ENCODE measurements around the gene ZNF692. TPM values are rescaled to one million over a fixed set of nuclear protein-coding genes. Genes with fewer than 3 reads are reported as not detected.
A peak's percentile ranks its signal among the peaks of the same experiment; 100 is the strongest.

Gene ZNF692
- total and polyA plus RNA-seq, 4 donors, result 7.8 to 16.3 (median 10.4) TPM

GRCh38 chr1:248837781-248838356 is 21.0 kb downstream of the ZNF692 start, which contains the start of gene ZNF672:
TSS of gene ZNF672 (plus strand) at chr1:248838224. CDS start at chr1:248847275, 9,051 bp downstream.
- Histone ChIP-seq H3K9me3 (ENCODE audit: control insufficient read depth in 4 of 4, low read length in 3 of 4) (no peaks in the 10 kb centered on the region), H3K27ac (ENCODE audit: low read depth in 1 of 2, low read length in 2 of 2) (peak within 1 kb of the TSS; percentile 99 to 100), H3K4me3 (ENCODE audit: low read depth in 1 of 3, low read length in 3 of 3) (peak within 1 kb of the TSS; percentile 56 to 96 (median 78)), H3K4me1 (ENCODE audit: control insufficient read depth in 4 of 4, insufficient read depth in 4 of 4, low read length in 3 of 4) (peaks cover 7 to 19% (median 15%) of the 10 kb centered on the region in 4 donors), H3K36me3 (ENCODE audit: control insufficient read depth in 4 of 4, insufficient read depth in 3 of 4, low read depth in 1 of 4, low read length in 3 of 4) (no peaks in the 10 kb centered on the region), H3K9ac (ENCODE audit: low read depth in 1 of 2, low read length in 2 of 2) (peak within 1 kb of the TSS; percentile 48 to 82), H3K27me3 (ENCODE audit: control insufficient read depth in 4 of 4, insufficient read depth in 4 of 4, low read length in 3 of 4) (no peaks in the 10 kb centered on the region)
- under 1% methylated on average over 48 of the region's 48 CpGs for WGBS
- peak; percentile 93 for DNase-seq (ENCODE audit: low spot score)
- TF ChIP-seq RAD21 (IDR thresholded peaks at IDR 0.05) (peak; percentile 7 to 12), NR2F2 (IDR thresholded peaks at IDR 0.05) (no peak), FOXA1 (IDR thresholded peaks at IDR 0.05) (no peak), MAX (IDR thresholded peaks at IDR 0.05) (no peak), GABPA (IDR thresholded peaks at IDR 0.05 in 1 of 2, conservative IDR thresholded peaks at IDR 0.05 in 1 of 2) (peak in 1 of 2 donors; percentile 52), RXRA (IDR thresholded peaks at IDR 0.05) (peak in 1 of 2 donors; percentile 4), ATF3 (IDR thresholded peaks at IDR 0.05) (no peak), ZBTB33 (IDR thresholded peaks at IDR 0.05) (no peak), JUND (IDR thresholded peaks at IDR 0.05) (no peak), FOXA2 (IDR thresholded peaks at IDR 0.05) (no peak), YY1 (IDR thresholded peaks at IDR 0.05) (peak; percentile 11), EGR1 (IDR thresholded peaks at IDR 0.05; ENCODE audit: low read depth in 2 of 2) (no peak), REST (IDR thresholded peaks at IDR 0.05) (peak; percentile 86), CTCF (IDR thresholded peaks at IDR 0.05; ENCODE audit: low read depth, low read length, missing input control) (no peak), SP1 (IDR thresholded peaks at IDR 0.05) (peak; percentile 86), HNF4A (conservative IDR thresholded peaks at IDR 0.05) (no peak), HNF4G (IDR thresholded peaks at IDR 0.05) (no peak), TAF1 (conservative IDR thresholded peaks at IDR 0.05) (no peak)
